Measurements from ENCODE around the gene OR2B3.

Gene OR2B3

DNA sequence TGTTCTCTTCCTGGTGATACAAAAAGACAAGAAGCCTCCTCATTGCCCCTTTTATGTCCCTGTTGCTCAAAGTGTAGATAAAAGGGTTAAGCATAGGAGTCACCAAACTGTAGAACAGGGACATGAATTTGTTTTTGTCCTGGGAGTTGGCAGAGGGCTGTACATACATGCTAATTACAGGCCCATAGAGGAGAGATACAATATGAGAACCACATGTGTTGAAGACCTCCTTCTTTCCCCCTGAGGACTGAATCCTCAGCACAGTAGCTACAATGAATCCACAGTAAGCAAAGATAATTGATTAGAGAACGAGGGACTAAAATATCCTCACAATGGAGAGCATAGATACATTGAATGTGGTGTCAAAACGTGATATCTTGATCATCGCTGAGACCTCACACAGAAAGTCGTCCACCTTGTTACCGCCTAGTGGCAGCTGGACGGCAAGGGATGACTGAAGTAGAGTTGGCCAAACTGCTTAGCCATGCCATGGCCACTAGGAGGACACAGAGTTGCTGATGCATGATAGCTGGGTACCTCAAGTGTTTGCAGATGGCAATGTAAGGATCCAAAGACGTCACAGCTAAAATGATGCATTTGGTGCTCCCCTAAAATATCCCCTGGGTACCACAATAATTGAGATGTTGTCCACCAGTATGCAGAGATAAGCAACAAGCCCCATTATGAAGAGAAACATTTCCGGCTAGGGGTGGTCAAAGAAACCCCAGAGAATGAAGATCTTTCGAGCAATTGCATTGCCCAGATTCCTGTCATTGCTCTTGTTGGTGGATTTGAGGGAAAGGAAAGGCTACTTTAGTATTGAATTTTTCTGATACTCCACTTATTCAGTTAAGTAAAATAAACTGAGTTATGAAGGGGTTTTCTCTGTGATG is 15.0 kb downstream of the OR2B3 start:
- peak; percentile 28 for DNase-seq (ENCODE audit: low read depth)
- no peak overlapping the region for H3K4me3 ChIP-seq (ENCODE audit: control insufficient read depth, low read depth, low read length)
- TF ChIP-seq CTCF (conservative IDR thresholded peaks at IDR 0.05; ENCODE audit: control insufficient read depth, insufficient read depth, low read depth, low read length) = peak; percentile 61

- TF ChIP-seq CTCF (conservative IDR thresholded peaks at IDR 0.05; ENCODE audit: control insufficient read depth, insufficient read depth, low read depth, low read length) = no peak
- no peak overlapping the region for H3K4me3 ChIP-seq (ENCODE audit: control insufficient read depth, low read depth, low read length)
- no peak for DNase-seq (ENCODE audit: low read depth)
Measured at GRCh38 chr6:29051680-29052079, 35.4 kb downstream of the OR2B3 start.

DNA sequence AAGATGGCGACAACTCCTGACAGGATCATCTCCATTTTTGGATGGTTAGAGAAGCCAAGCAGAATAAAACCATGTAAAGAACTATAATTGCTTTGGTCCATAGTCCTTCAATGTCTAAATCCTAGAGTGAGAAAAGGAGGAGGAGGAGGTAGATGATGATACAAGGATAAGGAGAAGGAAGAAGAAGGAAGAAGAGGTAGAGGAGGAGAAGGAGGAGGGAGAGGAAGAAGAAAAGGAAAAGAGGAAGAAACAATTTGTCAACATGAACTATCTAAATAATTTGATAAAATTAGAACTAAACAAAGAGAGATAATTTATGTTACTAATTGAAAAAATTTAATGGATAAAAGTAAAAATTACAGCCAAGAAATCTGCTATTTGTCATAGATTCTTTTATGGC is 42.0 kb downstream of the OR2B3 start, which contains the start of gene OR2W1:
Gene OR2W1 (minus strand): TSS at position 101 of the 400 bp plus-strand sequence. CDS start 0 bp downstream, at position 101.
- no peak within 1 kb of the TSS for H3K4me3 ChIP-seq (ENCODE audit: control insufficient read depth, low read depth, low read length)
- no peak for DNase-seq (ENCODE audit: low read depth)
- no peak for TF ChIP-seq CTCF (conservative IDR thresholded peaks at IDR 0.05; ENCODE audit: control insufficient read depth, insufficient read depth, low read depth, low read length)

Data from fibroblast of mammary gland (primary cell).